Caco-2 (cell line): Measurements from ENCODE around the gene FAF2. TPM values are rescaled to one million over a fixed set of nuclear protein-coding genes. Genes with fewer than 3 reads are reported as not detected.

ENCODE experiments used
- BruUV-seq: library from RNA; stranded (reverse); fragments of 400-500 nt; replicated peaks from 2 replicates; lab custom pipeline; 2021; lab: Mats Ljungman, UMichigan
- CTCF ChIA-PET: fragments of 300-600 bp; sonication (Branson Sonifier 250); formaldehyde crosslinking; loops from one replicate; lab custom pipeline; 2022; ENCODE audit warnings: antibody characterized with exemption; lab: Charles Lee
- POLR2A ChIA-PET: fragments of 300-600 bp; sonication (Branson Sonifier 250); formaldehyde crosslinking; loops from one replicate; lab custom pipeline; 2022; ENCODE audit warnings: antibody characterized with exemption; lab: Charles Lee
- DNase-seq, 2 experiments: peaks; one replicate each; pipeline versions ENCODE4 v3.0.0 to v3.0.0-alpha.2; 2020 to 2022
- H3K27me3 ChIP-seq: replicated peaks from 2 replicates; pipeline ENCODE4 v1.6.0; 2011; ENCODE audit warnings: low read length; ENCODE audit not compliant: control insufficient read depth, insufficient read depth
- H3K36me3 ChIP-seq: 2 replicates; pipeline ENCODE4 v1.5.1; 2011; ENCODE audit warnings: low read length; ENCODE audit not compliant: control insufficient read depth, insufficient read depth
- H3K4me1 ChIP-seq: fragments of 250-450 bp; sonication (Bioruptor Pico); 2 replicates; pipeline ENCODE4 v1.5.1; 2020; ENCODE audit warnings: mild to moderate bottlenecking
- H3K4me3 ChIP-seq: 2 replicates; pipeline ENCODE4 v1.5.1; 2011; ENCODE audit warnings: low read depth, mild to moderate bottlenecking, control low read depth, low read length
- H3K9me3 ChIP-seq: fragments of 250-450 bp; sonication (Bioruptor Pico); 2 replicates; pipeline ENCODE4 v1.5.1; 2020; ENCODE audit warnings: mild to moderate bottlenecking, moderate library complexity
- H3K27ac Mint-ChIP-seq: one replicate; pipeline ENCODE4 v1.8.0; 2022; ENCODE audit warnings: mixed read lengths; ENCODE audit not compliant: unreplicated experiment
- H3K27me3 Mint-ChIP-seq: one replicate; pipeline ENCODE4 v1.8.0; 2022; ENCODE audit warnings: mixed read lengths; ENCODE audit not compliant: insufficient read depth, unreplicated experiment
- H3K36me3 Mint-ChIP-seq: one replicate; pipeline ENCODE4 v1.8.0; 2022; ENCODE audit warnings: mild to moderate bottlenecking, mixed read lengths; ENCODE audit not compliant: insufficient read depth, unreplicated experiment
- H3K4me1 Mint-ChIP-seq: one replicate; pipeline ENCODE4 v1.8.0; 2022; ENCODE audit warnings: low read depth, mixed read lengths; ENCODE audit not compliant: unreplicated experiment
- H3K4me3 Mint-ChIP-seq: one replicate; pipeline ENCODE4 v1.8.0; 2022; ENCODE audit warnings: mild to moderate bottlenecking, moderate library complexity, mixed read lengths; ENCODE audit not compliant: unreplicated experiment
- H3K9me3 Mint-ChIP-seq: one replicate; pipeline ENCODE4 v1.8.0; 2022; ENCODE audit warnings: mixed read lengths; ENCODE audit not compliant: unreplicated experiment
- intact Hi-C: fragments of 100-400 bp; cut with micrococcal nuclease; formaldehyde crosslinking; loops from one replicate; pipeline ENCODE4 v1.10.0; 2022; ENCODE audit not compliant: unreplicated experiment
- total RNA-seq: library from RNA; stranded (reverse); gene quantifications from 2 replicates; pipeline ENCODE4 v1.2.3, GENCODE V29; 2022
- TF ChIP-seq, protein P1 (sequence below), 2 experiments: fragments of 200-600 bp in 1 of 2; IDR thresholded peaks; 1 replicate in 1 of 2; 2 replicates in 1 of 2; pipeline versions ENCODE4 v1.5.1 to v1.8.0; 2011 to 2022; ENCODE audit warnings: antibody characterized with exemption in 1 of 2, control low read depth in 1 of 2, inconsistent platforms in 1 of 2, low read depth in 1 of 2, low read length in 1 of 2, mild to moderate bottlenecking in 1 of 2, moderate library complexity in 1 of 2; ENCODE audit not compliant: insufficient read depth in 1 of 2, severe bottlenecking in 1 of 2, unreplicated experiment in 1 of 2

The FAF2 gene
- total RNA-seq, 1 experiment from 2014 or later = 55.5 TPM

GRCh38 chr5:176530983-176531901 is 83.1 kb downstream of the FAF2 start:
- DNase-seq = no peak
- H3K36me3 ChIP-seq = peaks cover 11% of the 10 kb centered on the region
- Mint-ChIP-seq H3K4me3 (no peak overlapping the region), H3K27ac (no peak overlapping the region), H3K9me3 (no peaks in the 10 kb centered on the region), H3K27me3 (no peaks in the 10 kb centered on the region), H3K36me3 (peaks cover 42% of the 10 kb centered on the region), H3K4me1 (peaks cover 5% of the 10 kb centered on the region)
- no peak overlapping the region for H3K4me3 ChIP-seq
- CTCF ChIA-PET = no interaction called here
- intact Hi-C loops = no loop called here
- H3K4me1 ChIP-seq = no peaks in the 10 kb centered on the region
- TF ChIP-seq, protein P1, sequence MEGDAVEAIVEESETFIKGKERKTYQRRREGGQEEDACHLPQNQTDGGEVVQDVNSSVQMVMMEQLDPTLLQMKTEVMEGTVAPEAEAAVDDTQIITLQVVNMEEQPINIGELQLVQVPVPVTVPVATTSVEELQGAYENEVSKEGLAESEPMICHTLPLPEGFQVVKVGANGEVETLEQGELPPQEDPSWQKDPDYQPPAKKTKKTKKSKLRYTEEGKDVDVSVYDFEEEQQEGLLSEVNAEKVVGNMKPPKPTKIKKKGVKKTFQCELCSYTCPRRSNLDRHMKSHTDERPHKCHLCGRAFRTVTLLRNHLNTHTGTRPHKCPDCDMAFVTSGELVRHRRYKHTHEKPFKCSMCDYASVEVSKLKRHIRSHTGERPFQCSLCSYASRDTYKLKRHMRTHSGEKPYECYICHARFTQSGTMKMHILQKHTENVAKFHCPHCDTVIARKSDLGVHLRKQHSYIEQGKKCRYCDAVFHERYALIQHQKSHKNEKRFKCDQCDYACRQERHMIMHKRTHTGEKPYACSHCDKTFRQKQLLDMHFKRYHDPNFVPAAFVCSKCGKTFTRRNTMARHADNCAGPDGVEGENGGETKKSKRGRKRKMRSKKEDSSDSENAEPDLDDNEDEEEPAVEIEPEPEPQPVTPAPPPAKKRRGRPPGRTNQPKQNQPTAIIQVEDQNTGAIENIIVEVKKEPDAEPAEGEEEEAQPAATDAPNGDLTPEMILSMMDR (IDR thresholded peaks at IDR 0.05; ENCODE audit: insufficient read depth in 1 of 2, low read depth in 1 of 2, low read length in 1 of 2, severe bottlenecking in 1 of 2, unreplicated experiment in 1 of 2) = no peak
- POLR2A ChIA-PET = no interaction called here
- H3K27me3 ChIP-seq = no peaks in the 10 kb centered on the region
- H3K9me3 ChIP-seq = no peaks in the 10 kb centered on the region
- no TSS peak for BruUV-seq

GRCh38 chr5:176531902-176532493 is 83.8 kb downstream of the FAF2 start:
- Mint-ChIP-seq H3K4me3 (no peak overlapping the region), H3K27me3 (no peaks in the 10 kb centered on the region), H3K27ac (no peak overlapping the region), H3K36me3 (peaks cover 48% of the 10 kb centered on the region), H3K4me1 (peaks cover 5% of the 10 kb centered on the region), H3K9me3 (no peaks in the 10 kb centered on the region)
- intact Hi-C loops = no loop called here
- Histone ChIP-seq H3K4me3 (no peak overlapping the region), H3K27me3 (no peaks in the 10 kb centered on the region), H3K36me3 (peaks cover 11% of the 10 kb centered on the region), H3K4me1 (no peaks in the 10 kb centered on the region), H3K9me3 (no peaks in the 10 kb centered on the region)
- POLR2A ChIA-PET = no interaction called here
- TF ChIP-seq, protein P1 (IDR thresholded peaks at IDR 0.05; ENCODE audit: insufficient read depth in 1 of 2, low read depth in 1 of 2, low read length in 1 of 2, severe bottlenecking in 1 of 2, unreplicated experiment in 1 of 2) = no peak
- BruUV-seq = no TSS peak
- CTCF ChIA-PET = no interaction called here
- no peak for DNase-seq

- H3K4me3 Mint-ChIP-seq = no peak overlapping the region
- H3K9me3 Mint-ChIP-seq = no peaks in the 10 kb centered on the region
- TF ChIP-seq, protein P1 (IDR thresholded peaks at IDR 0.05; ENCODE audit: insufficient read depth in 1 of 2, low read depth in 1 of 2, low read length in 1 of 2, severe bottlenecking in 1 of 2, unreplicated experiment in 1 of 2) = no peak
- H3K27me3 Mint-ChIP-seq = no peaks in the 10 kb centered on the region
- H3K9me3 ChIP-seq = no peaks in the 10 kb centered on the region
- no peaks in the 10 kb centered on the region for H3K4me1 ChIP-seq
- BruUV-seq = no TSS peak
- H3K4me3 ChIP-seq = no peak overlapping the region
- CTCF ChIA-PET = no interaction called here
- peaks cover 5% of the 10 kb centered on the region for H3K4me1 Mint-ChIP-seq
- DNase-seq = no peak
- POLR2A ChIA-PET = no interaction called here
- H3K36me3 ChIP-seq = peaks cover 10% of the 10 kb centered on the region
- peaks cover 56% of the 10 kb centered on the region for H3K36me3 Mint-ChIP-seq
- H3K27me3 ChIP-seq = no peaks in the 10 kb centered on the region
- no peak overlapping the region for H3K27ac Mint-ChIP-seq
- intact Hi-C loops = no loop called here
These were observed 84.6 kb downstream of the FAF2 start for GRCh38 chr5:176532795-176533194.
